Measurements from ENCODE around the gene TTI1.

TTI1 gene

DNA sequence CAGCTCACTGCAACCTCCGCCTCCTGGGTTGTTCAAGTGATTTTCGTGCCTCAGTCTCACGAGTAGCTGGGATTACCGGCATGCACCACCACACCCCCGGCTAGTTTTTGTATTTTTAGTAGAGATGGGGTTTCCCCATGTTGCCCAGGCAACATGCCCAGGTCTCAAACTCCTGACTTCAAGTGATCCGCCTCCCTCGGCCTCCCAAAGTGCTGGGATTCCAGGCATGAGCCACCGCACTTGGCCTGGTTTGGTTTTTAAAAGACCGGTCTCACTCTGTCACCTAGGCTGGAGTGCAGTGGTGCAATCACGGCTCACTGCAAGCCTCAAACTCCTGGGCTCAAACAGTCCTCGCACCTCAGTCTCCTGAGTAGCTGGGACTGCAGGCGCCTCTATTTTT, 90.2 kb downstream of the TTI1 start:
- Histone ChIP-seq H3K36me3 (ENCODE audit: control insufficient read depth in 1 of 2, insufficient read depth in 2 of 2, low read length in 2 of 2) (no peaks in the 10 kb centered on the region), H3K9ac (ENCODE audit: low read depth in 1 of 2, low read length in 2 of 2) (no peak overlapping the region), H3K4me3 (ENCODE audit: low read depth in 1 of 2, low read length in 2 of 2) (no peak overlapping the region), H3K27me3 (ENCODE audit: control insufficient read depth in 1 of 2, insufficient read depth in 2 of 2, low read length in 2 of 2) (no peaks in the 10 kb centered on the region), H3K27ac (ENCODE audit: low read depth, low read length) (no peak overlapping the region), H3K9me3 (ENCODE audit: control insufficient read depth in 1 of 2, low read length in 2 of 2) (peaks cover 0 to 3% of the 10 kb centered on the region in 2 donors), H3K4me1 (ENCODE audit: control insufficient read depth in 1 of 2, insufficient read depth in 2 of 2, low read length in 2 of 2) (no peaks in the 10 kb centered on the region)

DNA sequence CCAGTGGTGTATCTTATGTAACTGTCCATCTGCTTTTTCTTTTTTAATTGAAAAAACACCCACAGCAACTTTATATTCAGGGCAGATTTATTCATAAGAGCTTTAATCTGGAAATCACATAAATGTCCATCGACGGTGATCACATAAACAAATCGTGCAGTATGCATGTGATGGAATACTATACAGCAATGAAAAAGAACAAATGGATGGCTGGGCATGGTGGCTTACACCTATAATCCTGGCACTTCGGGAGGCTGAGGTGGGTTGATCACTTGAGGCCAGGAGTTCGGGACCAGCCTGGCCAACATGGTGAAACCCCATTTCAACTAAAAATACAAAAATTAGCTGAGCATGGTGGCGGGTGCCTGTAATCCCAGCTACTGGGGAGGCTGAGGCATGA, 91.3 kb downstream of the TTI1 start:
- H3K27me3 ChIP-seq (ENCODE audit: control insufficient read depth in 1 of 2, insufficient read depth in 2 of 2, low read length in 2 of 2) = no peaks in the 10 kb centered on the region
- no peak overlapping the region for H3K4me3 ChIP-seq (ENCODE audit: low read depth in 1 of 2, low read length in 2 of 2)
- H3K27ac ChIP-seq (ENCODE audit: low read depth, low read length) = no peak overlapping the region
- no peak overlapping the region for H3K9ac ChIP-seq (ENCODE audit: low read depth in 1 of 2, low read length in 2 of 2)
- no peaks in the 10 kb centered on the region for H3K9me3 ChIP-seq (ENCODE audit: control insufficient read depth in 1 of 2, low read length in 2 of 2)
- H3K36me3 ChIP-seq (ENCODE audit: control insufficient read depth in 1 of 2, insufficient read depth in 2 of 2, low read length in 2 of 2) = no peaks in the 10 kb centered on the region
- H3K4me1 ChIP-seq (ENCODE audit: control insufficient read depth in 1 of 2, insufficient read depth in 2 of 2, low read length in 2 of 2) = no peaks in the 10 kb centered on the region

DNA sequence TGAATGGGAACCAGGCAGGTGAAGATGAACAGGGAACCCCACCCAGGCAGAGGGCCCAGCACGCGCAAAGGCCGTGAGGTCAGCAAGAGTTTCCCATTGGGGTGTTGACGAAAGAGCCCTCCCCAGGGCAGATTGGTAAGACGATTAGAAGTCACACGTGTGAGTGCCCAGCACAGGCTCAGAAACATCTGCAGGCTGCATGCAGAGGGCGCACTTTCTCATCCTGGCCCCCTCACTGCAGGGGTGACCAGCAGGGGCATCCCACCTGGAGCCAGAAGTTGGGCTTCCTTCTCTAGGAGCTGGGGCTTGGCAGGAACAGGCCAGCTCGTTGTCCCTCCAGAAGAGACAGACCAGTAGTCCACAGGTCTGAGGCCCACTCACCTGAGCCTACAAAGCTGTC, 91.9 kb downstream of the TTI1 start:
- Histone ChIP-seq H3K27ac (ENCODE audit: low read depth, low read length) (no peak overlapping the region), H3K9ac (ENCODE audit: low read depth in 1 of 2, low read length in 2 of 2) (no peak overlapping the region), H3K36me3 (ENCODE audit: control insufficient read depth in 1 of 2, insufficient read depth in 2 of 2, low read length in 2 of 2) (no peaks in the 10 kb centered on the region), H3K4me1 (ENCODE audit: control insufficient read depth in 1 of 2, insufficient read depth in 2 of 2, low read length in 2 of 2) (no peaks in the 10 kb centered on the region), H3K27me3 (ENCODE audit: control insufficient read depth in 1 of 2, insufficient read depth in 2 of 2, low read length in 2 of 2) (no peaks in the 10 kb centered on the region), H3K4me3 (ENCODE audit: low read depth in 1 of 2, low read length in 2 of 2) (no peak overlapping the region), H3K9me3 (ENCODE audit: control insufficient read depth in 1 of 2, low read length in 2 of 2) (no peaks in the 10 kb centered on the region)

DNA sequence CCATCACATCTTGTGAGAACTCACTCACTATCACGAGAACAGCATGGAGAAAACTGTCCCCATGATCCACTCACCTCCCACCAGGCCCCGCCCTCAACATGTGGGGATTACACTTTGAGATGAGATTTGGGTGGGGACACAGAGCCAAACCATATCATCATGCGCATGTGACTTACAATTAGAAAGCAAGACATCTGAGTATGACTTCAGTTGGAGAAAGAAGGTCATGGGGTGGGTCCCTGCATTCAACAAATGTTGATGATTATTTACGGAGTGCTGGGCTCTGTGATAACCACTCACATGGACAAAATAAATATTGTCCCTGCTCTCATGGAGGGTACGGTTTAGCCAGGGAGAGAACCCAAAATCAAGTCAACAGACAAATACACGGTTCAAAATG, 92.4 kb downstream of the TTI1 start:
- Histone ChIP-seq H3K27me3 (ENCODE audit: control insufficient read depth in 1 of 2, insufficient read depth in 2 of 2, low read length in 2 of 2) (no peaks in the 10 kb centered on the region), H3K9me3 (ENCODE audit: control insufficient read depth in 1 of 2, low read length in 2 of 2) (no peaks in the 10 kb centered on the region), H3K27ac (ENCODE audit: low read depth, low read length) (no peak overlapping the region), H3K9ac (ENCODE audit: low read depth in 1 of 2, low read length in 2 of 2) (no peak overlapping the region), H3K4me3 (ENCODE audit: low read depth in 1 of 2, low read length in 2 of 2) (no peak overlapping the region), H3K4me1 (ENCODE audit: control insufficient read depth in 1 of 2, insufficient read depth in 2 of 2, low read length in 2 of 2) (no peaks in the 10 kb centered on the region), H3K36me3 (ENCODE audit: control insufficient read depth in 1 of 2, insufficient read depth in 2 of 2, low read length in 2 of 2) (no peaks in the 10 kb centered on the region)

DNA sequence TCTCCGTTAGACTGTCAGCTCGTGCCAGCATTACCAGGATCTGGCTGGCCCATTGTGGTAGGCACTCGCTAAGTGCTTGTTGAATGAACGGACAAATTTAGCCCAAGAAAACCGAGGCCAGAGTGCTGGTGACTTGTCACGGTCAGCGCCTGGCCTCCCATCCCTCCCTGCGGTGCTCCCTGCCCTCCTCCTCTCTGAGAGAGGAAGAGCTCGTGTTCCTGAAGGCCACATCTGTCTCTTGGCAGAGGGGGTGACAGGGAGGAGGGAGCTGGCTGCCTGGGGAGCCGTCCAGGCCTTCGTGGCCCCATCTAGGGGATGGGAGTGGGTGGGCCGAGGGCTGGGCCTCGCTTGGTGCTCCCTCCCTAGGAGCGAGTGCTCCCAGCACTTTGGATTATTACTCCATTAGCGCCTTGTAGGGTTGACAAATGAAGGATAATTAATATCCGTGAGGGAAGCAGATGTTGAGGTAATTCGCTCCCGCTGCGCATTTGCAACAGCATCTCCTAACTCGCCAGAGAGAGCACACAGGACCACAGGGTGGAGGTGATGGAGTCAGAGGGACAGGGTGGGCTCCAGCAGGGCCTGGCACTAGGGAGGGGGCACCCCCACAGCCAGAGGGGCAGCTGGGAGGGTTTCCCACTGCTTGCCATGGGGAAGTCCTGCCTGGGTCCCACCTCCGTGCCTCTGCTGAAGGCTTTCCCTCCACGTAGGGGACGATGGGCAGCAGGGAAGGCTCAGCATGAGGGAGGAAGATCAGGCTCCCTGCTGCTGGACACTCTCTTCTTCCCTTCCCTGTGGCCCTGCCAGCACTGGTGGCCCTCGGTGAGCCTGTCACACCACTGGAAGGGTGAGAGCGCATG, 93.3 kb downstream of the TTI1 start:
- H3K9ac ChIP-seq (ENCODE audit: low read depth in 1 of 2, low read length in 2 of 2) = no peak overlapping the region
- no peaks in the 10 kb centered on the region for H3K36me3 ChIP-seq (ENCODE audit: control insufficient read depth in 1 of 2, insufficient read depth in 2 of 2, low read length in 2 of 2)

DNA sequence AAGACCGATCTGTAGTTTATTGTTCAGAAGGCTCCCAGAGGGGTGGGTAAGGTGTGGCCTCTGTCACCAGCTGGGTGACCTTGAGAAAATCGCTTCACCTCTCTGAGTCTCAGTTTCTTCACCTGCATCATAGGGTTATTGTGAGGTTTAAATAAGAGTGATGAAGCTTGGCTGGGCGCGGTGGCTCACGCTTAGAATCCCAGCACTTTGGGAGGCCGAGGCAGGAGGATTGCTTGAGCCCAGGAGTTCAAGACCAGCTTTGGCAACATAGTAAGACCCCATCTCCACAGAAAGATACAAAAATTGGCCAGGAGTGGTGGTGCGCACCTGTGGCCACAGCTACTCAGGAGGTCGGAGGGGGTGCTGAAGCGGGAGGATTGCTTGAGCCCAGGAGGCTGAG, 94.3 kb downstream of the TTI1 start:
- H3K4me1 ChIP-seq (ENCODE audit: control insufficient read depth in 1 of 2, insufficient read depth in 2 of 2, low read length in 2 of 2) = no peaks in the 10 kb centered on the region
- H3K9me3 ChIP-seq (ENCODE audit: control insufficient read depth in 1 of 2, low read length in 2 of 2) = no peaks in the 10 kb centered on the region
- no peak overlapping the region for H3K4me3 ChIP-seq (ENCODE audit: low read depth in 1 of 2, low read length in 2 of 2)
- no peaks in the 10 kb centered on the region for H3K27me3 ChIP-seq (ENCODE audit: control insufficient read depth in 1 of 2, insufficient read depth in 2 of 2, low read length in 2 of 2)
- H3K27ac ChIP-seq (ENCODE audit: low read depth, low read length) = no peak overlapping the region
- no peaks in the 10 kb centered on the region for H3K36me3 ChIP-seq (ENCODE audit: control insufficient read depth in 1 of 2, insufficient read depth in 2 of 2, low read length in 2 of 2)
- H3K9ac ChIP-seq (ENCODE audit: low read depth in 1 of 2, low read length in 2 of 2) = no peak overlapping the region

More for the DNA sequence above, 93.3 kb downstream of the TTI1 start:
- Histone ChIP-seq H3K27me3 (ENCODE audit: control insufficient read depth in 1 of 2, insufficient read depth in 2 of 2, low read length in 2 of 2) (no peaks in the 10 kb centered on the region), H3K4me1 (ENCODE audit: control insufficient read depth in 1 of 2, insufficient read depth in 2 of 2, low read length in 2 of 2) (no peaks in the 10 kb centered on the region), H3K4me3 (ENCODE audit: low read depth in 1 of 2, low read length in 2 of 2) (no peak overlapping the region), H3K27ac (ENCODE audit: low read depth, low read length) (no peak overlapping the region), H3K9me3 (ENCODE audit: control insufficient read depth in 1 of 2, low read length in 2 of 2) (no peaks in the 10 kb centered on the region)

DNA sequence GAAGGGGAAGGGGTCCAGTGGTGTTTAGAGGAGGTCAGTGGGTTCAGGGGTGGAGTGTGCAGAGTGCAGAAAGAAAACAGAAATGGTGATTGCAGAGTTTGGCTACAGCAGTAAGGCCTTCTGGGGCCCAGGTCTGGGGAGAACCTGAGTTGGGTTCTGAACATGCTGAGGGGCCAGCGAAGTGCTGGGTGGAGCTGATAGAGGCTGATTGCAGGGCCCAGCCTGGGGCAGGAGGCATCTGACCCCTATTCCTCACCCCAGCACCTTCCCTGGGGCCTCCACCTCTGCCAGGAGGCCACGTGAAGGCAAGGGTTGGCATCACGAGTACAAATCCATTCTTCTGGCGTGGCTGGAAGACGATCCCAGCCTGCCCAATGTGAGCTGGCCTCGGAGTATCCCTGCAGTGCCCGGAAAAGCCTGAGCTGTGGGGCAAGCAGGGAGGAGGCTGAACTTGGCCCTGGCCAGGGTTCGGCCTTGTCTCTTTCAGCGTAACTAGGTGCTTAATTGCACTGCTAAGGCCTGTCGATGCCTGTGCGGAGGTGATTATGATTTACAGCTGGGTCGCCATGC, 95.0 kb downstream of the TTI1 start:
- no peak overlapping the region for H3K9ac ChIP-seq (ENCODE audit: low read depth in 1 of 2, low read length in 2 of 2)
- no peaks in the 10 kb centered on the region for H3K27me3 ChIP-seq (ENCODE audit: control insufficient read depth in 1 of 2, insufficient read depth in 2 of 2, low read length in 2 of 2)
- H3K36me3 ChIP-seq (ENCODE audit: control insufficient read depth in 1 of 2, insufficient read depth in 2 of 2, low read length in 2 of 2) = no peaks in the 10 kb centered on the region
- H3K4me1 ChIP-seq (ENCODE audit: control insufficient read depth in 1 of 2, insufficient read depth in 2 of 2, low read length in 2 of 2) = no peaks in the 10 kb centered on the region
- H3K4me3 ChIP-seq (ENCODE audit: low read depth in 1 of 2, low read length in 2 of 2) = no peak overlapping the region
- H3K27ac ChIP-seq (ENCODE audit: low read depth, low read length) = no peak overlapping the region
- no peaks in the 10 kb centered on the region for H3K9me3 ChIP-seq (ENCODE audit: control insufficient read depth in 1 of 2, low read length in 2 of 2)

DNA sequence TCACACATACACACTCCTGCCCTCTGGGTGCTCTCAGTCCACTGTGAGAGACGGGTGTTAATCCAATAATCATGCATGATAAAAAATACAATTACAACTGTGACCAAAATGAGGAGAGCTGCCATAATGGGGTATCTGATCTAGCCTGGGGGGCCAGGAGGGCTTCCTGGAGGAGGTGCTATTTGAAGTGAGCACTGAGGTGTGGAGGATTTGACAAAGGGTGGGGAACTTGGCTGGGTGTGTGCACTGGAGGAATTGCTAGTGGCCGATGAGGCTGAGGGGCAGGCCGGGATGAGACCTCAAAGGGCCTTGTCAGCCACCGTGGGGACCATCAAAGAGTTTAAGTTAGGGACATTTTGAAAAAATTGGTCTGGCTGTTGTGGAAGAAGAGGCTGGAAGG, 95.6 kb downstream of the TTI1 start:
- no peaks in the 10 kb centered on the region for H3K4me1 ChIP-seq (ENCODE audit: control insufficient read depth in 1 of 2, insufficient read depth in 2 of 2, low read length in 2 of 2)
- no peaks in the 10 kb centered on the region for H3K36me3 ChIP-seq (ENCODE audit: control insufficient read depth in 1 of 2, insufficient read depth in 2 of 2, low read length in 2 of 2)
- no peak overlapping the region for H3K4me3 ChIP-seq (ENCODE audit: low read depth in 1 of 2, low read length in 2 of 2)
- no peak overlapping the region for H3K27ac ChIP-seq (ENCODE audit: low read depth, low read length)
- H3K9ac ChIP-seq (ENCODE audit: low read depth in 1 of 2, low read length in 2 of 2) = no peak overlapping the region
- no peaks in the 10 kb centered on the region for H3K9me3 ChIP-seq (ENCODE audit: control insufficient read depth in 1 of 2, low read length in 2 of 2)
- H3K27me3 ChIP-seq (ENCODE audit: control insufficient read depth in 1 of 2, insufficient read depth in 2 of 2, low read length in 2 of 2) = no peaks in the 10 kb centered on the region

DNA sequence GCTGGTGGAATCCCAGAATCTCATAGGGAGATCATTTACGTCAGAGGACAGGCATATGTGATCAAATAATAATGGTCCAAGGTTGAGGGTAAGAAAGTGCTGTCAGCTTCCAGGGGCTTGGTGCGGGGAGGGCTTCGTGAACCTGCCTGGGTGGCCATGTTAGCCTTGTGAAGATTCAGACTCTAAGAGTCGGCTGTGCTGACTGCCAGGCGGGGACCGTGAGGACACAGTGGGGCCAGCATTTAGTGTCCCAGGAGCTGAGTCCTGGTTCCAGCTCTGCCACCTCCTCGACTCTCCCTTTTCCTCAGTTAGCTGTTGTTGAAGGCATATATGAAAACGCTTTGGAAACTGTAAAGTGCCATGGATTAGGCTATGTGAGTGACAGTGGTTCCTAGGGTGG, 96.8 kb downstream of the TTI1 start:
- Histone ChIP-seq H3K4me3 (ENCODE audit: low read depth in 1 of 2, low read length in 2 of 2) (no peak overlapping the region), H3K27me3 (ENCODE audit: control insufficient read depth in 1 of 2, insufficient read depth in 2 of 2, low read length in 2 of 2) (no peaks in the 10 kb centered on the region), H3K4me1 (ENCODE audit: control insufficient read depth in 1 of 2, insufficient read depth in 2 of 2, low read length in 2 of 2) (no peaks in the 10 kb centered on the region), H3K9ac (ENCODE audit: low read depth in 1 of 2, low read length in 2 of 2) (no peak overlapping the region), H3K36me3 (ENCODE audit: control insufficient read depth in 1 of 2, insufficient read depth in 2 of 2, low read length in 2 of 2) (no peaks in the 10 kb centered on the region), H3K27ac (ENCODE audit: low read depth, low read length) (no peak overlapping the region), H3K9me3 (ENCODE audit: control insufficient read depth in 1 of 2, low read length in 2 of 2) (no peaks in the 10 kb centered on the region)

DNA sequence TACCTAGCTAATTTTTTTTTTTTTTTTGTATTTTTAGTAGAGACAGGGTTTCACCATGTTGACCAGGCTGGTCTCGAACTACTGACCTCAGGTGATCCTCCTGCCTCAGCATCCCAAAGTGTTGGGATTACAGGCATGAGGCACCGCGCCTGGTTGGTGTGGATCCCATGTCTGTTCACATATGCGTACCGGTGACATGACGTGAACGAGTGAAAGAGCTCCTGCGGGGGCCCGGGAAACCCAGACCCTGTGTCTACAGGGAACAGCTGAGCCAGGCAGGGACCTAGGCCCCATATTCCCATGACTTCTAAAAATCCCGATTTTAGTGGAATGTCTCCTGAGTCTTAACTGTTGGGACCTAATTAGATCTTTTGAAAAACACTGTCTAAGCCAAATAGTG, 97.2 kb downstream of the TTI1 start:
- no peak overlapping the region for H3K27ac ChIP-seq (ENCODE audit: low read depth, low read length)
- H3K27me3 ChIP-seq (ENCODE audit: control insufficient read depth in 1 of 2, insufficient read depth in 2 of 2, low read length in 2 of 2) = no peaks in the 10 kb centered on the region
- no peak overlapping the region for H3K4me3 ChIP-seq (ENCODE audit: low read depth in 1 of 2, low read length in 2 of 2)
- H3K36me3 ChIP-seq (ENCODE audit: control insufficient read depth in 1 of 2, insufficient read depth in 2 of 2, low read length in 2 of 2) = no peaks in the 10 kb centered on the region
- no peaks in the 10 kb centered on the region for H3K9me3 ChIP-seq (ENCODE audit: control insufficient read depth in 1 of 2, low read length in 2 of 2)
- H3K4me1 ChIP-seq (ENCODE audit: control insufficient read depth in 1 of 2, insufficient read depth in 2 of 2, low read length in 2 of 2) = no peaks in the 10 kb centered on the region
- H3K9ac ChIP-seq (ENCODE audit: low read depth in 1 of 2, low read length in 2 of 2) = no peak overlapping the region
